GM19238 (cell line): ENCODE data around the gene CSNK1A1.
A peak's percentile ranks its signal among the peaks of the same experiment; 100 is the strongest.
"Not testable (repeated sequence)": the region's sequence is repeated elsewhere in the genome, so short reads cannot be mapped to it uniquely, and the experiment has no call there.

ENCODE experiments used
- DNase-seq: peaks from one replicate; pipeline ENCODE4 v3.0.0; 2011; ENCODE audit warnings: low spot score; ENCODE audit not compliant: insufficient read length

CSNK1A1 gene

DNA sequence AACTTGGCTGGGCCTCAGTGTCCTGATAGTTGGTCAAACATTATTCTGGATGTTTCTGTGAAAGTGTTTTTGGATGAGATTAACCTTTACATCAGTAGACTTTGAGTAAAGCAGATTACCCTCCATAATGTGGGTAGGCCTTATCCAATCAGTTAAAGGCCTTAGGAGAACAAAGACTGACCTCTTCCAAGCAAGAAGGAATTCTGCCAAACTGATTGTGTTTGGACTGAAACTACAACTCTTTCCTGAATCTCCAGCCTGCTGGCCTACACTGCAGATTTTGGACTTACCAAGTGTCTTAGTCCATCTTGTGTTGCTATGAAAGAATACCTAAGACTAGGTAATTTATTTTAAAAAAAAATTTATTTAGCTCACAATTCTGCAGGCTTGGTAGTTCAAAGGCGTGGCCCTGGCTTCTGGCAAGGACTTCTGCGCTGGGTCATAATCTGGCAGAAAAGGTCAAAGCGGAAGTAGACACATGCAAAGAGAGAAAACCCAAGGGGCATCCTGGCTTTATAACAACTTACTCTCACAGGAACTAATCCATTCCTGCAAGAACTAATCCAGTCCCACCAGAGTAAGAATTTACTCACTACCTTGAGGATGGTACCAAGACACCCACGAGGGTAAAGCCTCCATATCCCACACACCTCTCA, 21.5 kb upstream of the CSNK1A1 start:
- DNase-seq: no peak

DNA sequence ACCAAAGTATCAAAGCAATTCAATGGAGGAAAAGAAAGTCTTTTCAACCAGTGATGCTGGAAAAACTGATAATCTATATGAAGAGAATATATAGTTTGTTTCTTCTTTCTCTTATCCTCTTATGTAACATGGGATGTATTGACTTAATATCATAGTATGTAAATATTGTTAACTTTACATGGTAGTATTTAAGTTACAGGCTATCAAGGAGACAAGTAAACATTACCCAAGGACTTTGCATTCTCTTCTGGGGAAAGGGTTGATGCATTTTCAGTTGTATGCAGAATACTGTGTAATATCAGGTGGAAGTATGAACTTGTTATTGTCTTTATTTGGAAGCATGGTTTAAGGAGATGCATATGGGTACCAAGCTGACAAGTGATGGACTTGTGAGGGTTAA, 20.9 kb upstream of the CSNK1A1 start:
- DNase-seq: no peak

DNA sequence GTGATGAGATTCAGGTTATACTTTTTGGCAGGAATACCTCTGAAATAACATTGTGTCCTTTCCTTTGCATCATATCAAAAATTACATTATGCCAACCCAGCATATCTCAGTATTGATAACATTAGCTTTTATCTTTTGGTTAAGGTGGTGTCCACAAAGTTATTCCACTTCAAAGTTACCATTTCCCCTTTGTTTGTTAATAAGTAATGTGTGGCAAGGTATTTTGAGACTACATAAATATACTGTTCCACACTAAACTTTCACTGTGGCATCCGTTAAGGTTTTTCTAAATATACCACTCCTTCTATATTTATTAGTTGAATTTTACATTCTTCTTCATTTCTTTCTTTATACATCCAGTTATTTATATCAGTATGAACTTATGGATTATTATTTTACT, 16.0 kb upstream of the CSNK1A1 start:
- DNase-seq: no peak

DNA sequence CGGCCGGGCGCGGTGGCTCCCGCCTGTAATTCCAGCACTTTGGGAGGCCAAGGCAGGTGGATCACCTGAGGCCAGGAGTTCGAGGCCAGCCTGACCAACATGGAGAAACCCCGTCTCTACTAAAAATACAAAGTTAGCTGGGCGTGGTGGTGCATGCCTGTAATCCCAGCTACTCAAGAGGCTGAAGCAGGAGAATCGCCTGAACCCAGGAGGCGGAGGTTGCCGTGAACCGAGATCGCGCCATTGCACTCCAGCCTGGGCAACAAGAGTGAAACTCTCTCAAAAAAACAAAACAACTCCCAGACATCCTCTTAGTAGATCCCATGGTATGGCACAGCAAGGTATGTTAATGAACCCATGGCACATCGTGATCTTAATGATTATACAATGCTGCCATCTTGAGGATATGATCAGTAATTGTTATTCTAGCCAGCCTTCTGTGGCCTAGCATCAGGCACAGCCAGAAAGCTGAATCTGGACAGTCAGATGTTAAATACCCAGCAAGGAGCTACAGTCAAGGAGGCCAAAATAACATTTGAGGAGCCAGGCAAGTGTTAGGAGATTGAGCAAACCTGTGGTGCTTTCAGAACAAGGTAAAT, 13.4 kb upstream of the CSNK1A1 start:
- peak; percentile 35 for DNase-seq

DNA sequence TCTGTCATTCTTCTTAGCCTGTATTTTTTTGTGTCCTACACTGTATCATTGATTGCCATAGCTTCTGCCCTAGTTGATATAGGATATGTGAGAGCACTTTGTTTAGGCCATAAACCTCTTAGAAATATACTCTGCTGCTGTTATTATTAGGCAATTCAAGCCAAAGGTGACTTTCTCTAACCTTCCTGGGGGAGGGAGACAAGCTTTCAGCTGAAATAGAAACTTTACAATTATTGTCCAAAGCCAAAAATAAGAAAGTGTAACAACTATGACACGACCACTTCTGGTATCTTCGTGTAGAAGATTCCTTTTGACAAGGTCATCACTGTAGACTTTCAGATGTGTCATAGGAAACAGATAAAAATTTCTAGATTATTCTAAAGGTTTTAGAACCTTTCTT, 12.2 kb upstream of the CSNK1A1 start:
- no peak for DNase-seq

DNA sequence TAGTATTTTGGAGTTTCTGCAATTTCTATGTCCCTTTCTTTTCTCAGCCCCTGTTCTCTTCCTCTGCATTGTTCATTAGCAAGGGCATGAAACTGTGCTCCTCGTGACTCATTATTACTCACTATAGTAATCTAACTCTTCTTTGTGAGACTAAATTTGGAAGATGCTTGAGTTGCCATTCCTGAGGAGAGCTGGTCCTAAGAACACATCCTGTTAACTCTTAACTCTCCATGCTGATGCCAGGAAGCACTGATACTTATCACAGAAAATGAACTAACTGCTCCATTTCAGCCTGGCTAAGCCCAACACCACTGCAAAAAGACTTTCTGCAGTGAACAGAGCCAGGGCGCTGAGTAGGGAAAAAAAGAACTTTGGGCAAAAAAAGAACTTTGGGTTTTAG, 10.6 kb upstream of the CSNK1A1 start:
- DNase-seq: no peak

DNA sequence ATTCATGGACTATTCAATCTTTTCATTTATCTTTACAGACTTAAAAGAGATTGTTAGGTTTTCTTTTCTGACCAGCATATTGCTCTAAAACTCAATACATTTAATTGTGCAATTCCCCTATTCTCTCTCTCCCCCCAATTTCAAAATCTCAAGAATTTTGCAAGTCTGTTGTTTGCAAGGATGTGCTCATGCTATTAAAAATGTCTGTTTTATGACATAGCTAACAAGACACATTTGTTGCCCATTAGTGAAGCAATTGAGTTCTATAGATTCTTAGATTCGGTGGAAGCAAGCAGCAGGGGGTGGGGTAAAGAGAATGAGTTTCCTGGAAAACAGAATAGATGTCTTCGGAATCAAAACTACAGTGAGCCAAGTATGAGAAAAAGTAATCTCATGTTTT, 8.5 kb upstream of the CSNK1A1 start:
- no peak for DNase-seq

DNA sequence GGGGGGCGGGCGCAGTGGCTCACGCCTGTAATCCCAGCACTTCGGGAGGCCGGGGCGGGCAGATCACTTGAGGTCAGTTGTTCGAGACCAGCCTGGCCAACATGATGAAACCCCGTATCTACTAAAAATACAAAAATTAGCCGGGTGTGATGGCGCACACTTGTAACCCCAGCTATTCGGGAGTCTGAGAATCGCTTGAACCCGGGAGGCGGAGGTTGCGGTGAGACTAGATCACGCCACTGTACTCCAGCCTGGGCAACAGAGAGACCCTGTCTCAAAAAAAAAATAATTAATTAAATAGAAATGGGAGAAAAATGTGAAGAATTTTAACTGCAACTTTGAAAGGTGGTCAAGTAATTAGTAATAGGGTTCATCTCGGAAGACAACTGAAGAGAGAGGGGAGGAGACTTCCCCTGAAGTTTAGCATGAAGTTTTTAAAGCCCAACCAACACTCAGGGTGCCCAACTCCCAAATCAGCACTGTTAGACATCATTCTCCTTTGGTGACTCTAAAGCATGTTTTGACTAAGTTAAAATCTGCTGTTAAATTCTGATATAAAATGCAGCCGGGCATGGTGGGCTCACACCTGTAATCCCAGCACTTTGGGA, 1.4 kb upstream of the CSNK1A1 start:
- no peak for DNase-seq

DNA sequence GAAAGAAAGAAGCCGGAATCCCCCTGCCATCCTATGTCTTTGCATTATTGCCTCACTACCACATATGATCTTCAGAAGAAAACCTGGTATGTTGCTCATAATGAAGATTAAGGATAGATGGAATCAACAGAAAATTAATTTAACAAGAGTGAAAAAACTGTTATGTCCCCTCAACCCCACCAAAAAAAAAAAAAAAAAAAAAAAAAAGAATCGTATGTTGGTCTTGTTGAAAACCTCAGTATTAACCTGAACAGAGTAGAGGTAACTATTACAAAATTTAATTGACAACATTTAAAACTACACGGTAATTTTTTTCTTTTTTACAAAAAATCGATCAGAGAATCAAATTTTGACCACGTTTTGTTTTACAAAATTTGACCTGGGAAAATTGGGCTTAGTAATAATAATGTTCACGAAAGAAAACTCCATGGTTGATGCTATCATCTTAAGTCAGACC, 827 bp upstream of the CSNK1A1 start:
- no peak for DNase-seq

DNA sequence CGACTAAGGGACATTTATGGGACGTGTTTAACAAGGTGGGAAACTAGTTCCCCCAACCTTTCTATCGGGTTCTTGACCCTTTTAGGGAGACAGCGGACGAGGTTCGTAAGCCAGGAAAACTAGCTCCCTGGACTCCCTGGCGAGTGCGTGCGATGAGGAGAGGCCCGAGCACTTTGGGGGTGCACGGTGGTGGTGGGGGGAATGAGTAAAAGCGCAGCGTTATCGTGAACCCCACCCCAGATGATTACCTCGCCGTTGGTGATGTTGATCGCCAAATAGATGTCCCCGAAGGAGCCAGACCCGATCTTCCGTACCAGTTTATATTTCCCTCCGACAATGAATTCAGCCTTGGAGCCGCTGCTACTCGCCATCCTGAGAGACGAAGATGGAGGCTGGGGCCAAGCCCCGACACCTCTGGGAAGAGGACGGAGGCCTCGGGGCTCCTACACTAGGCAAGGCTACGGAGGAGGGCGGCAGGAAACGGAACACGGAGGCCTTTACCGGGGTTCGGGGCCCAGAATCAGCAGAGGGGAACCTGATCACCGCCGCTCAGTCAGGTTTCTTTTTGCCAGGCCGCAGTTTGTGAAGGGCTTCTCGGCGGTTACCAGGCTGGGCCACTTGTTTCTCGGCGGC, 529 bp downstream of the CSNK1A1 start:
- no peak for DNase-seq

DNA sequence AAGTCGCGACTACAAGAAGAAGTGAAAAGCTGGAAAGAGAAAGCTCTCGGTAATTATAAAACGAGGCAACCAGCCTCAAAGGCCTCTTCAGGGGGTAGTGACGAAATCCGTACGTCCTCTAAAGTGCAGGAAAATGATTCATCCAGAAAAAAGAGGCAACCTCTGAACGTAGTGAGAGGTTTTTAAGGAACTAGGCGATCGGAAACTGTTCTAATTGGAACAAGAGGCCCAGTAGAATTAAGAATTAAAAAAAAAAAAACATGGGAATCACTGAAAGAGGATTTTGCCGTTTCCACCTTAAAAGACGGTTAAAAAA, 1.0 kb downstream of the CSNK1A1 start:
- DNase-seq: no peak

DNA sequence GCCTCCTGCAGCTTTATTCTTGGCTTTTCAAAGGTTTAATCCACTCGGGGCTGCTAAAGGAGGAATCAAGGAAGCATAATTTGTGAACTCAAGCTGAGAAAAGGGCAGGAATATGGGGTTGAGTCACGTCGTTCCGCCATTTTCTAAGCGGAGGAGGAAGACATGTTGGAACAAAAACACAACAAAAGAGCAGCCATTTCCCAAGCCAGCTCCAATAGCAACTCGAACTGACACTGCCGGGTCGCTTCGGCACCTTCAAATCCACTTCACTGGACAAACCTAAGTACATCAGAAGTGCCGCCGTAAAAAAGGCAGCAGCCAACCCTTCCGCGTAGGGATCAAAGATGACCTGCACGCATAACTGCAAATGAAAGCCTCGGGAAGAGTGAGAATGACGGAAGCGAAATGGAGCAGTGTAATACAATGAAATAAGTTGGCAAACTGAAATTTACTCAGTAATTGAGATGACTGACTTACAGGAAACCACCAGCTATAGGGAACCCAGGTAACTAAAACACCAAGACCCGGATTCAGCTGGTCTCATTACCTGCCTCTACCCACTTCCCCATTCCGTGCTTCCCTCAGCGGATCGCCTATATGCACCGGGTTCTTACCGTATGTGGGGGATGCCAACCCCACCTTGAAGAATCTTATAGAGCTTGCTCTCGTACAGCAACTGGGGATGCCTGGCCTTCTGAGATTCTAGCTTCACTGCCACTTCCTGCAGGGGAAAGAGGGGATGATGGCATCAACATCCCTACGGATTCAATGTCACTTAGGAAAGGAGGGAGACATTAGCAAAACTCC, 1.6 kb downstream of the CSNK1A1 start:
- DNase-seq: peak; percentile 56

DNA sequence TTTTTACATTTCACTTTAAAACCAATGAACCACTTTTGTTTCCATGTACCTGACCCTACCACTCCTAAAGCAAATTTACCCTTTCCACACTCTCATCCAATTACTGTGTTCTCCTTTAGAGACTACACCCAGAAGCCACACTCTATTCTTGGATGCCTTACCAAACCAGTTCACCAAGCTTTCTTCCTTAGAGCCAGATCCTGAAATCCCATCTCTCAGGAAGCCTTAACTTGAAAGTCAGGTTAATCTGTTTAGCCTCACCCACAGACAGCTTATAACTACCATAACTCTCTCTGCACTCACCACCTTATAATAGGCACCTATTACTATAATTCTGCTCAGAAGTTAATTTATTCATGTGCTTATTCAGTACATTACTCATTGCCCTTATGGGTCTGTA, 4.3 kb downstream of the CSNK1A1 start:
- no peak for DNase-seq

DNA sequence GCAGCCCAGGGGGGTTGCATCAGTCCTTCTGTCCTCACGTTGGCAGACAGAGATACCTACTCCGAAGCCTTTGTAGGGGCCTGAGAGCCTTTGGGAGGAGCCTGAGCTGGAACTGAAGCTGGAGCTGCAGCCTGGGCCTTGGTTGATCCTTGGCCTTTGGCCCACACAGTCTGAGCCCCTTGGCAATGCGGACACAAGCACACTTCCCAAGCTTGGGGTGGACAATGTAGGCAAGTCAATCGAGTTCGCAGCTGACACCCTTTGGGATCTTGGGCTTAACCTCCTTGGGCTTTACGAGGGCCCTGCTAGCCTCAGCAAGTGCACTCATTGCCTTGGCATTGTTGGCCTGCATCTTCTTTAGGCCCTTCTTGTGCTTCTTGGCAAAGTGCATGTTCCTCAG, 5.9 kb downstream of the CSNK1A1 start:
- DNase-seq: no peak

DNA sequence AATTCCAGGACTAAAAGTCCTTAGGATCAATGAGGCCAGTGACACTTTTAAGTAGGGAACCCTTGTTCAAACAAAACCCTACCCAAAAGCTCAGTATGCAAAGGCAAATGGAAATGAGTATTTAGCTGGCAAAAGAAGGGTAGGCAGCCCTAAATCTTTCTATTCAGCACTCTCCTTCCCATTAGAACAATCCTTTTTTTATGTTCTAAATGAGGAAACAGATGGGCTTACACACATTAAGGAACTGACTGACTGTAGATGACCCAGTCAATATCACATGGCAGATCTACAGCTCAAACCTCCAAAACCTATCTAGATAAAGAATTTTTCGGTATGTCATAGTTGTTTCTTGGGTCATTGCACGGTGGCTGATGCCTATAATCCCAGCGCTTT, 7.2 kb downstream of the CSNK1A1 start:
- DNase-seq: no peak

DNA sequence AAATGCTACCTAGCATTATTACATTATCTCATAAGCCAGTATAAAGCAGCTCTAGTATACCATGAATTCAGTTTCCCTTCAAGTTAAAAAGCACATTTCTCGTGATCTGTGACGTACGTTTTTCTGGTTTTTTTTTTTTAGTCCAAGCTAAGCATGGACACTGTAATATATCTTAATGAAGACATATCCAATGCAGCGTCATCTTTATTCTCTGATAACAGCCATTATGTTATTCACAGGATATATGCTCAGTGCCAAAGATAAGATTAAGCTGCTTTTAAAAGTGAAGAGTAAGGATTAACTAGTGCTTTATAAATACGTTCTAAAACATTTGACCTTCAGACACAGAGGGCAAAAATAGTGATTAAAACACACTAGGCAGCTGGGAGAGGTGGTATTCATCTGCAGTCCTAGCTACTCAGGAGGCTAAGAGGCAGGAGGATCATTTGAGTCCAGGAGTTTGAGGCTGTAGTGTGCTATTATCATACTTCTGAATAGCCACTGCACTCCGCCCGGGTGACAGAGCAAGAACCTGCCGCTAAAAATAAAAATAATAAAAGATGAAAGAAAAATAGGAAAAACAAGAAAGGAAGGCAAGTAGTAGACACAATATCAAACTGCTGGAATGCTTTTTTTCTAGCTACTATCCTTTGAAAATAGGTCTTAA, 7.7 kb downstream of the CSNK1A1 start:
- no peak for DNase-seq

DNA sequence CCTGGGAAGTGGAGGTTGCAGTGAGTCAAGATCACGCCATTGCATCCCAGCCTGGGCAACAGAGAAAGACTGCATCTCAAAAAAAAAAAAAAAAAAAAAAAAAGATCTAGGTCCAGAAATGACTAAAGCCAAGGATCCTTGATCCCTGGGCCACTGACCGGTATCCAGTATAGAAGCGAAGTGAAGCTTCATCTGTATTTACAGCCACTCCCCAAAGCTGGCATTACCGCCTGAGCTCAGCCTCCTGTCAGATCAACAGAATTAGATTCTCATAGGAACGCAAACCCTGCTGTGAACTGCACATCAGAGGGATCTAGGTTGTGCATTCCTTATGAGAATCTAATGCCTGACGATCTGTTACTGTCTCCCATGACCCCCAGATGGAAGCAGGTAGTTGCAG, 9.3 kb downstream of the CSNK1A1 start:
- no peak for DNase-seq

DNA sequence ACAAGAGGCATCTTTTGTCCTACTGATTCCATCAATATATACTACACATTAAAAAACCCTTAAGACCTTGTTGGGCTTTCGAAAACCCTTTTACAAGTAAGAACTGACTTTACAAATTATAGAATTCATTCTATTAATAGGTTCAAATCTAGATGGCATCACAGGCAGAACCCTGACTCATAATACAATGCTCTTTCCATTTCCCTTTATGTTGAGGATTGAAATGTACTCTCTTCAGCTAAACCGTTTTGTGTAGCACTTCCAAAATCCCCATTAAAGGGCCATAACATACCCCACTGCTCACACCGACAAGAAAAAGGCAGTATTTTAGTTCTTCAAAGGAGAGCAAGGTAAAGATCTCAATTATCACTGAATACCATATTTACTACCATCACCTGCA, 11.2 kb downstream of the CSNK1A1 start:
- no peak for DNase-seq

DNA sequence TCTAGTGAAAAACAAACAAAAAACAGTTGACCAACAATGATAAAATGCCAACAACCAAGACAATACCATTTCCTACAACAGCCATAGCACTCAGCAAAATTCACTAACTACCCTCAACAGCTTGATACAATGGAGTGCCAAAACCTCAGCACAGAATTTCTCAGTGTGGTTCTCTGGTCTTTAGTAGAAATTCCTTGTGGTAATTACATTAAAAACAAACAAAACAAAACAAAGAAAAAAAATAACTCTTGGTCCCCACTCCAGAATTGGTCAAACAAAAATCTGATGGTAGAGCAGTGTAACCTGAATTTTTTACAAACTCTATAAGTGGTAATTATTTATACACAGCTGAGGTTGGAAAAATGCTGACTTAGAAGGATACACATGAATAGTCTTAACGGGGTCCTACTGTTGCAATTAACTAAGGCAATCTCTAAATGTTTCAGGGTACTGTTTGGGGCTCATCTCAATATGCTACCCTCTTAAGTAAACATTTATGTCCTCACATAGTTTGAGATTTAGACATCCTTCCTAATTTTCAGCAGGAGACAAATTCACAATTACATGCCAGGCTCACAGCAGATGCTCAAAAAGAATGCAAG, 13.8 kb downstream of the CSNK1A1 start:
- no peak for DNase-seq

DNA sequence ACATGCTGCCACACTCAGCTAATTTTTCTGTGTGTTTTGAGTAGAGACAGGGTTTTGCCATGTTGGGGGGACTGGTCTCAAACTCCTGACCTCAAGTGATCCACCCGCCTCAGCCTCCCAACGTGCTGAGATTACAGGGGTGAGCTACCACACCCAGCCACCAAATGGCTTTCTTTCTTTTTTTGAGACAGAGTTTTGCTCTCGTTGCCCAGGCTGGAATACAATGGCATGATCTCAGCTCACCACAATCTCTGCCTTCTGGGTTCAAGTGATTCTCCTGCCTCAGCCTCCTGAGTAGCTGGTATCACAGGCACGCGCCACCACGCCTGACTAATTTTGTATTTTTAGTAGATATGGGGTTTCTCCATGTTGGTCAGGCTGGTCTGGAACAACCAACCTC, 15.5 kb downstream of the CSNK1A1 start:
- DNase-seq: not testable (repeated sequence)

DNA sequence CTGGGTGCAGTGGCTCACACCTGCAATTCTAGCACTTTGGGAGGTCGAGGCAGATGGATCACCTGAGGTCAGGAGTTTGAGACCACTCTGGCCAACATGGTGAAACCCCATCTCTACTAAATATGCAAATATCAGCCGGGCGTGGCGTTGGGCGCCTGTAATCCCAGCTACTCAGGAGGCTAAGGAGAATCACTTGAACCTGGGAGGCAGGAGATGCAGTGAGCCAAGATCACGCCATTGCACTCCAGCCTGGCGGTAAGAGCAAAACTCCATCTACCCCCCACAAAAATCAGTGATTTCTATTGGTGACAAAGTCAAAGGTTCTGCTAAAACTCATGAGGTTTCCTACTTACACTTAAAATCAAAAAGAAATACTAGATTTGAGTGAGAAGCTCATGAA, 18.8 kb downstream of the CSNK1A1 start:
- DNase-seq: no peak
